GM19238 (cell line): Measurements from ENCODE around the gene PMAIP1.

Experiments used
- DNase-seq: peaks from one replicate; pipeline ENCODE4 v3.0.0; 2011; ENCODE audit warnings: low spot score; ENCODE audit not compliant: insufficient read length

Gene PMAIP1

GRCh38 chr18:59952283-59953007, 52.6 kb downstream of the PMAIP1 start:
- DNase-seq: no peak
